Renal cortex interstitium (tissue), 11 donors: Measurements from ENCODE around the gene TMPRSS12. TPM values are rescaled to one million over a fixed set of nuclear protein-coding genes. Genes with fewer than 3 reads are reported as not detected.
"Not testable (repeated sequence)": the region's sequence is repeated elsewhere in the genome, so short reads cannot be mapped to it uniquely, and the experiment has no call there.

Source experiments
- DNase-seq, 11 donors: peaks; one replicate each; pipeline ENCODE4 v3.0.0-alpha.2; 2013; ENCODE audit warnings: low read depth in 9 of 11, low spot score in 4 of 11; ENCODE audit errors: extremely low read depth in 1 of 11
- polyA plus RNA-seq, 3 donors: library from polyadenylated mRNA; unstranded; fragments of 120-200 nt; gene quantifications; one replicate each; pipeline ENCODE4 v1.2.1, GENCODE V29; 2013; ENCODE audit not compliant: insufficient read length in 3 of 3

TMPRSS12 gene
- polyA plus RNA-seq, 3 donors = 0.09 to 0.12 TPM; not detected in 1

DNA sequence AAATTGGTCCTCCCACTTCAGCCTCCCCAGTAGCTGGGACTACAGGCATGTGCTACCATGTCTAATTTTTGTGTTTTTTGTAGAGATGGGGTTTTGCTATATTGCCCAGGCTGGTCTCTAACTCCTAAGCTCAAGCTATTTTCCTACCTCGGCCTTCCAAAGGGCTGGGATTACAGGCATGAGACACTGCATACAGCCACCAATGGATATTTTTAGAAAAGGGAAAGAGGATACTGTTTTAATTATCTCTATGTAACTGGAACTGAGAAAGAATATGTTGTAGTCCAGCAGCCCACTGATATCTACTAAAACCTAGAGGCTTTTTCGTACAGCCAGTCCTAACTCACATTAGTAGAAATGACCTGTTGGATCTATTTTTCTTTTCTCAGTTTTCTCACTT lies 6.2 kb downstream of the TMPRSS12 start:
- DNase-seq = no peak

DNA sequence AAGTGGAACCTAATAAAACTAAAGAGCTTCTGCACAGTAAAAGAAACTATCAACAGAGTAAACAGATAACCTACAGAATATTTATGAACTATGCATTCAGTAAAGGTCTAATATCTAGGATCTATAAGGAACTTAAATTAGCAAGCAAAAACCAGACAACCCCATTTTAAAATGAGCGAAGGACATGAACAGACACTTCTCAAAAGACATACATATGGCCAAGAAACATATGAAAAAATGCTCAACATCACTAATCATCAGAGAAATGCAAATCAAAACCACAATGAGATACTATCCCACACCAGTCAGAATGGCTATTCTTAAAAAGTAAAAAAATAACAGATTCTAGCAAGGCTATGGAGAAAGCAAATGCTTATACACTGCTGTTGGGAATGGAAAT lies 12.5 kb downstream of the TMPRSS12 start:
- not testable (repeated sequence) for DNase-seq

- DNase-seq = not testable (repeated sequence)
Measured at GRCh38 chr12:50855679-50856078, 13.0 kb downstream of the TMPRSS12 start.

- no peak for DNase-seq
Measured at GRCh38 chr12:50859621-50860310, 17.0 kb downstream of the TMPRSS12 start.

- DNase-seq = no peak
Measured at GRCh38 chr12:50862316-50862715, 19.6 kb downstream of the TMPRSS12 start.

DNA sequence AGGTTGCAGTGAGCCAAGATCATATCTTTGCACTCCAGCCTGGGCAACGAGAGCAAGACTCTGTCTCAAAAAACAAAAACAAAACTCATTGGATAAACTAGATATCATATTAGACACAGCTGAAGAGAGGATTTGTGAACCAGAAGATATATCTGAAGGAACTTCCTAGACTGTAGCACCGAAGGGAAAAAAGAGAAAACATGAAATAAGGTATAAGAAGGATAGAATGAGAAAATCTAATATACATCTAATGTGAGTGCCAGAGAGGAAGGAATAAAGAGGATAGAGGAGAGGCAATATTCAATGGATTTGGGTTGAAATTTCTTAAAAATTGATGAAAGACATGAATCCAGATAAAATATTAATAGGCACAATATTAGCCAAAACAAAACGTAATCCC lies 22.5 kb downstream of the TMPRSS12 start:
- DNase-seq = no peak

DNA sequence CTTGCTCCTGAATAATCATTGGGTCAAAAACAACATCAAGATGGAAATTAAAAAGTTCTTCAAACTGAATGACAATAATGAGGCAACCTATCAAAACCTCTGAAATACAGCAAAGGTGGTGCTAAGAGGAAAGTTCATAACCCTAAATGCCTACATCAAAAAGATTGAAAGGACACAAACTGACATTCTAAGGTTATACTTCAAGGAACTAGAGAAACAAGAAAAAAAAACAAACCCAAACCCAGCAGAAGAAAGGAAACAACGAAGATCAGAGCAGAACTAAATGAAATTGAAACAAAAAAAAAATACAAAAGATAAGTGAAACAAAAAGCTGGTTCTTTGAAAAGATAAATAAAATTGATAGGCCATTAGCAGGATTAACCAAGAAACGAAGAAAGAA lies 26.2 kb downstream of the TMPRSS12 start:
- DNase-seq = not testable (repeated sequence)

- no peak for DNase-seq
Measured at GRCh38 chr12:50882563-50882962, 39.8 kb downstream of the TMPRSS12 start.

DNA sequence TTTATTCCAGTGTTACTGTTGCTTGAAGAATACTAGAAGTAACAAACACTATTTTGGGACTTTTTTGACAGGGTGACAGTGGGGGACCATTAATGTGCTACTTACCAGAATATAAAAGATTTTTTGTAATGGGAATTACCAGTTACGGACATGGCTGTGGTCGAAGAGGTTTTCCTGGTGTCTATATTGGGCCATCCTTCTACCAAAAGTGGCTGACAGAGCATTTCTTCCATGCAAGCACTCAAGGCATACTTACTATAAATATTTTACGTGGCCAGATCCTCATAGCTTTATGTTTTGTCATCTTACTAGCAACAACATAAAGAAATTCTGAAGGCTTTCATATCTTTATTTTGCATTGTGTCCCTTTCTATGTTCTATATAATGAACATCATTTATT lies 44.5 kb downstream of the TMPRSS12 start:
- no peak for DNase-seq

GRCh38 chr12:50888666-50889065 lies 45.9 kb downstream of the TMPRSS12 start:
- no peak for DNase-seq

- DNase-seq = no peak
Measured at GRCh38 chr12:50894241-50894640, 51.5 kb downstream of the TMPRSS12 start.

DNA sequence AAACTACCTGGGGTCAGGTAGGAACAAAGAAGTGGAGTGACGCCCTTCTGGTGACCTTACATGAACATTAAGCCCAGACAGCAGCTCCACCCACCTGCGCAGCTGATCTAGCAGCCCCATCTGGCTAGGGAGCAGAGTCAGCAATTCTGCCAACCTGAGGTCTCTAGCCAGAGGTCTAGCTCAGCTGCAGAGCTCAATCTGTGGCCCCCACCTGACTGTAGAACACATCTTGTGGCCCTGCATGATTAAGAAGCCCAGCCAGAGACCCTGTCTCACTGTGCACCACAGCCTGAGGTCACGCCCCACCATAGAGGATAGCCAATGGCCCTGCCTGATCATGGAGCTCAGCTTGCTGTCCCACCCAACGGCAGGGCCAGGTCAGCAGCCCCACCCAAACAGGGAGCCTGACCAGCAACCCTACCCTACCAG lies 59.0 kb downstream of the TMPRSS12 start:
- no peak for DNase-seq

GRCh38 chr12:50908479-50908878 lies 65.8 kb downstream of the TMPRSS12 start:
- DNase-seq = not testable (repeated sequence)

- DNase-seq = not testable (repeated sequence)
Measured at GRCh38 chr12:50912361-50912760, 69.6 kb downstream of the TMPRSS12 start.

- no peak for DNase-seq
Measured at GRCh38 chr12:50913224-50913623, 70.5 kb downstream of the TMPRSS12 start.

DNA sequence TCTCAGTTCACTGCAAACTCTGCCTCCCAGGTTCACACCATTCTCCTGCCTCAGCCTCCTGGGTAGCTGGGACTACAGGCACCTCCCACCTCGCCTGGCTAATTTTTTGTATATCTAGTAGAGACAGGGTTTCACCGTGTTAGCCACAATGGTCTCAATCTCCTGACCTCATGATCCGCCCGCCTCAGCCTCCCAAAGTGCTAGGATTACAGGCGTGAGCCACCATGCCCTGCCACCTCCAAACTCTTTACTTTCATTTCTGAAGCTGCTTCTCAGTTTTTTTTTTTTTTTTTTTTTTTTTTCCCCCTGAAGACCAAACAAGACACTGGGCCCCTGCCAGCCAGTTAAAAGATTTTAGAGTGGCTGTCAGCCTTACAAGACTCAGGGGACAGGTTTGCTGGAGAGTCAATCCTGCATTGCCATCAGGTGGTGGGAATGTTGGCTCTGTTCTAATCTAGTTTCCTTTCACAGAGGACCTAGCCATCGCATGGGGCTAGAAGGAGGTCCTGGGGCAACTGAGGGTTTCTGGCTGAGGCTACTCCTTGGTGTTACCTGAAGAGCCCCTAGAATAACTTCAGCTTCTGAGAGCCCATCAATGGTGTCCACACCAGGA lies 72.3 kb downstream of the TMPRSS12 start:
- no peak for DNase-seq

GRCh38 chr12:50916292-50916691 lies 73.6 kb downstream of the TMPRSS12 start:
- no peak for DNase-seq

DNA sequence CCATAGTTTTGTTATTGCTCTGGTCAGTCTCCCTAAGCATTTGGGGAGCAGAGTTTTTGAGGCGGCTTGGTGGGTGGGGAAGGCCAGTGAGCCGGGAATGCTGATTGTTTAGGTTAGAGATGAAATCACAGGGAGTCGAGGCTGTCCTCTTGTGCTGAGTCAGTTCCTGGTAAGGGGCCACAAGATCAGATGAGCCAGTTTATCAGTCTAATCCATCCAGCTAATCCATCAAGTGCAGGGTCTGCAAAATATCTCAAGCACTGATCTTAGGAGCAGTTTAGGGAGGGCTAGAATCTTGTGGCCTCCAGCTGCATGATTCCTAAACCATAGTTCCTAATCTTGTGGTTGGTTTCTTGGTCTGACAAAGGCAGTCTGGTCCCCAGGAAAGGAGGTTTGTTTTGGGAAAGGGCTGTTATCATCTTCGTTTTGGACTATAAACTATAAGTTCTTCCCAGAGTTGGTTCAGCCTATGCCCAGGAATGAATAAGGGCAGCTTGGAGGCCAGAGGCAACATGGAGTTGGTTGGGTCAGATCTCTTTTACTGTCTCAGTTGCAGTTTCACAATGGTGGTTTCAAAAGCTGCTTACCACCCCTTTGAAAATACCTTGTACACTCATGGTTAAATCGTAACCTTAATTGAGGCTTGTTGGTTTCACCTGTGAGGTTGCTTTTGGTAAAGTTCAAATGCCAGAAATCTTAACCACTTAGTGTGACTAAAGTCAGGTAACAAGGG lies 76.0 kb downstream of the TMPRSS12 start:
- DNase-seq = no peak

- DNase-seq = no peak
Measured at GRCh38 chr12:50922820-50923219, 80.1 kb downstream of the TMPRSS12 start.
